Stimulated activated CD8-positive, alpha-beta memory T cell treated with anti-CD3 and anti-CD28 coated beads, Interleukin-7, amount 100 ng/mL, for 4 hours (primary cell): ENCODE measurements around the gene KNSTRN.
A peak's percentile ranks its signal among the peaks of the same experiment; 100 is the strongest.

Source experiments
- DNase-seq, 2 donors: peaks; one replicate each; pipeline ENCODE4 v3.0.0-alpha.2; 2020; ENCODE audit warnings: low read depth in 2 of 2

Gene KNSTRN, protein sequence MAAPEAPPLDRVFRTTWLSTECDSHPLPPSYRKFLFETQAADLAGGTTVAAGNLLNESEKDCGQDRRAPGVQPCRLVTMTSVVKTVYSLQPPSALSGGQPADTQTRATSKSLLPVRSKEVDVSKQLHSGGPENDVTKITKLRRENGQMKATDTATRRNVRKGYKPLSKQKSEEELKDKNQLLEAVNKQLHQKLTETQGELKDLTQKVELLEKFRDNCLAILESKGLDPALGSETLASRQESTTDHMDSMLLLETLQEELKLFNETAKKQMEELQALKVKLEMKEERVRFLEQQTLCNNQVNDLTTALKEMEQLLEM

DNA sequence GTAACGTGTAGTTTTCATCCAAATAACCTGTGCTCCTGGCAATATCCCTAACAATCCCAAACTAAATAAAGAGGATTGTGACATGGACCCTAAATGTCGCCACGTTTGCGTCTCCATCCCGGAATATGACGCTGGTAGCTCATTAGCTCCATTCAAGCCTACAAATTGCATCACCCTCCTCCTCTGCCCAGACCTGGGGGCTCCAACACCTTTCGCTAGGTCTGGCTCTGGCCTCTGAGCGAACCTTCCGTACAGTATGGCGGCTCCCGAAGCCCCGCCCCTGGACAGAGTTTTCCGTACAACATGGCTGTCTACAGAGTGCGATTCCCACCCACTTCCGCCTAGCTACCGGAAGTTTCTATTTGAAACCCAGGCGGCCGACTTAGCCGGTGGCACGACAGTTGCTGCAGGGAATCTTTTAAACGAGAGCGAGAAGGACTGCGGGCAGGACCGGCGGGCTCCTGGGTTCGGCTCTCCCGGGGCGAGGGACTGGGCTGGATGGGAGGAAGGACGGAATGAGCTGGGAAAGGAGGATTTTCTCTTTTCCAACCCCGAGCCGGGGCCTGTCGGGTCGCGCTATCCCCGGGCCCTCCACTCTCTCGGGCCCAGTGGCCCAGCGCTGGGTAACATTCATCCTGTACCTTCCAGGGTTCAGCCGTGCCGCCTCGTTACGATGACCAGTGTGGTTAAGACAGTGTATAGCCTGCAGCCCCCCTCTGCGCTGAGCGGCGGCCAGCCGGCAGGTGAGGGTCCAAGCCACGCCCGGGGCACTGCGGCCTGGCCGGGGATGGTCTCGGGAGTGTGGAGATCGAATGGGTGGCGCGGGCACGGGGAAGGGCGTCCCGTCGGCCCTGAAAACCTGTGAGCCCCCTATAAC, at the start of gene KNSTRN:
Gene KNSTRN (plus strand): TSS at position 142 of the 877 bp plus-strand sequence. CDS start 115 bp downstream, at position 257.
- peak; percentile 82 to 89 for DNase-seq

DNA sequence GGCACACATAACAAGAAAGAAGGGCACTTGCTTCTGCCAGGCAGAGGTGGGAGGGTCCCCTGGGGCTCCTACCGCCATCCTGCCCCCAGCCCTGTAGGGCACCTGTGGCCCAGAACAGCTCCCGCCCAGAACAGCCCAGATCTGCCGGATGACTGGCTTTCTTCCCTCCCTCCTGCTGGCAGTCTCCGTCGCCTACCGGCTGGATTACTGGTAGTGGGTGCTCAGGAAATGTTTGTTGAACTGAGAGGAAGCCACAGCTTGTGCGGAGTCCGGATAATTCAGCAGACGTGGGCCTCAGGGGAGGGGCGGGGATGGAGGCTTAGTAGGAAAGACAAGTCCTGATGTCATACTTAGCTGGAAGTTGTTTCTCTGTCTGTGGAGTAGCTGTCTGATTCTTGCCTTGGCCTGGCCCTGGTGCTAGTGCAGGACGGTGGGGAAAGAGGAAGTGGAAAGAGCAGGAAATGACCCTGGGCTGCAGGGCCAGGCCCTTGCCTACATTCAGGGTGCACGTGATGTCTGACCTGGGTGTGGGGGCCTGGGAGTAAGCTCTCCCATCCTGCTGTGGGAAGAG, 48.5 kb upstream of the KNSTRN start:
- DNase-seq = no peak

DNA sequence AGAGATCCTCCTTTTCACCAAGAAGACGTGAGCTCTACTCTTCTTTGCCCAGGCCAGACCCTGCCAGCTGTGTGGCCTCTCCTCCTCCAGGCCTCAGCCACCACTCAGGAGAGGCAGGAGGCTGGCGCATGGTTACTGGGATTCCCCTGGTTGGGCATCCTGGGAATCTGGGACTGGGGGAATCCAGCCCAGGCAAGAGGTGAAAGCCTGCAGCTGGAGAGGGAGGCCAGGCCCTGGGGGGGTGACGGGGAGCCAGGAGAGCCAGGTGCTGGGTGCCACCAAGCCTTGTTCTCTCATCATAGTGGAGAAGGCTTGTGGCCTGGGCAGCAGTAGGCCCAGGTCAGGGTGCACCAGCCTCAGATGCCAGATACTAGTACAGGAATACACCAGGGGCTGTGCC, 48.0 kb upstream of the KNSTRN start:
- DNase-seq = no peak

DNA sequence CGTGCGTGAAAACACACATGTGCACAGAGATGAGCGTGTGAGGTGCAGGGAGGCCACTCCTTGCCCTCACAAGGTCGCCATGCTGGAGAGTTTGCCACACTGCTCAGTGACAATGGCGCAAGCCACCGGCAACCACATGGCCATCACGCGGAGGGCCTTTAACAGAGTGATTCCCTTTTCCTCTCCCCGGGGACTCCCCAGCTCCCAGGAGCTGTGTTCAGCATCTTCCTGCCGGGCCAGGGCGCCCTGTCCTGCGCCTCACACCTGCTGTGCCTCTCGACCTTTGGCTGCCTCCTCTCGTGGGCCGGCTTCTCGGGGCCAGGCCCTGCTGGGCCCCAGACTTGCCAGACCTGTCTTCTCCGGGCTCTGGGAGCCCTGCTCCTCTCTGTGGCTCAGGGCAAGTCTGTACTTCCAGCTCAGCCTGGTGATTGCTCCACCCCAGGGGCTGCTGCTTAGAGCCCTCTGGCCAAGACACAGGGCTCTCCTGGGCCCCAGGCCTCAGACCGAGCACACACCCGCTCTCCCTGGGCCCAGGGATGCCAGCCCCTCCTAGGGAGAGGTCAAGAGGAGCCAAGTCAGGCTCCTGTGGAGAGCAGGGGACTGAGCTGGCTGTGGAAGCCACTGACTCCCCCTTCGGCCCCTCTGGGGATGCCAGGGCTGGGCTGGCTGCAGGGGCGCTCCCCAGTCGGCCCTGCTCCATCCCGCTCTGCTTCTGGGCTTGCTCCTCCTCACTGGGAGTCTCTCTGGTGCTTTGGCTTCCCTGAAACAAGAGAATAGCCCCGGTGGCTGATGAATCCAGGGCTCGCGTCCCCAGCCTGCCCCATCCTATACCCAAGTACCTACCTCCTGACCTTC, 47.4 kb upstream of the KNSTRN start:
- DNase-seq = no peak

DNA sequence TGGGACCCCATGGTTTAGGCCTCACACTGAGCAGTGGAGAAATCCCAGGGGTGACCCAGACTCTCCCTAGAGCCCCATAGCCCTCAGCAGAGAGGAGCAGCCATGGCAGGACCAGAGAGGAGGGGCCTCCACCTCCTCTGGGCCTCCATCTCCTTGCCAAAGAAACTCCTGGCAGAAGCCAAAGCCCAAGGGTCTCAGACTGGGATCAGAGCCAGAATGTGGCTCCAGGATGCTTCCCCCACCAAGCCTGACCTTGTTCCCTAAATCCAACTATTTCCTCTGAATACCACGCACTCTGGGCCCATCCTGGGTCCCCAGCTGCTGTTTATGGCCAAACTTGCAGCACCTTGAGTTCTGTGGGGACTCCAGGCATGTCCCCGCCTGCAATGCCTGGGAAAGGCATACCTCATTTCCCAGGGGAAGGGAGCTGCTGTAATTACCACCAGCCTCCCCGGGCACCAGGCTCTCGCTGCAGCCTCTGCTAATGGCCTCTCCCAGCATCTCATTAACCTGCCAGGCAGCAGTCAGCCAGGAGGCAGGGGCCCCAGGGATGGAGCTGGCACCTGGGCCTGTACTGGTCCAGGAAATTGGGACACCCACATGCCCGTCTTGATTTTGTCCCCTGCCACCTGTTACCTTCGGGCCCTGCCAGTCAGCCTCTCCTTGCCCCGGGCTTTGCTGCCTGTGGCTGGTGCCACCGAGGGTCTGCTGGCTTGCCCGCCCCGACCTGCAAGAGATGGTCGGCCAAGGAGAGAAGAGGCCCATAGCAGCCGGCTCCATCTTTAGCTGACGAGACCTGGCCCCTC, 46.4 kb upstream of the KNSTRN start:
- DNase-seq = no peak

DNA sequence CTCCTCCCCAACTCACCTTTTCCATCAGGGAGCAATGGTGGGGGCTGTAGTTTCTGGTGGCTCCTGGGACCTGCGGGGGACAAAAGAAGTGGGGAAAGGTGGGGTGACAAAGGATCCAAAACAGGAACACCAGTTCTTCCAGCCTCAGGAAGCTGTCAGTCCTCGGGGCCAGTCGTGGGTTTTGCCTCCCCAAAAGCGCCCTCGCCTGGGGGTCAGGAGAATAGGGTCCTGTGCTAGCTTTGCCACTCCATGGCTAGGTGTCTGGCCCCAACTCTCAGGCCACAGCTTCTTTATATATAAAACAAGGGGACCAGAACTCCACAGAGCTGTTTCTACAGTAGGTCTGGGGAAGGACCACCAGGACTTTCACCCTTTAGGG, 45.8 kb upstream of the KNSTRN start:
- no peak for DNase-seq

DNA sequence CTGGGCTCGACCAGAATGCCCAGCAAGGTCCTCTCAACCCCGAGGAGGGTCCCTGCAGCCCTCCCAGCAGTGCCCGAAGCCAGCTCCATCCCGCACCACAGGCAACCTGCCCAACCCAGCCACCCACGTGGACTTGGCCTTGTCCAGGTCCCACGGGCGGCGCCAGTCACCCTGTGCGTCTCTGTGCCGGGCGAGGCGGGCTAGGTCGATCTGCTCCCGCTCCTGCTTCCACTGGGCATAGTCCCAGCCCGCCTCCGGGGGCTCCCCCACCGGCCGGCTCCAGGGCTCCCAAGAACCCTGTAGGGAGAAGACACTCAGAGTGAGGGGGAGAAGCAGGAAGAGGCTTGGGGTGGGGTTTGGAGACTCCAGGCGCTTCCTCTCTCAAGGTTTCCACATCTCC, 44.9 kb upstream of the KNSTRN start:
- no peak for DNase-seq

DNA sequence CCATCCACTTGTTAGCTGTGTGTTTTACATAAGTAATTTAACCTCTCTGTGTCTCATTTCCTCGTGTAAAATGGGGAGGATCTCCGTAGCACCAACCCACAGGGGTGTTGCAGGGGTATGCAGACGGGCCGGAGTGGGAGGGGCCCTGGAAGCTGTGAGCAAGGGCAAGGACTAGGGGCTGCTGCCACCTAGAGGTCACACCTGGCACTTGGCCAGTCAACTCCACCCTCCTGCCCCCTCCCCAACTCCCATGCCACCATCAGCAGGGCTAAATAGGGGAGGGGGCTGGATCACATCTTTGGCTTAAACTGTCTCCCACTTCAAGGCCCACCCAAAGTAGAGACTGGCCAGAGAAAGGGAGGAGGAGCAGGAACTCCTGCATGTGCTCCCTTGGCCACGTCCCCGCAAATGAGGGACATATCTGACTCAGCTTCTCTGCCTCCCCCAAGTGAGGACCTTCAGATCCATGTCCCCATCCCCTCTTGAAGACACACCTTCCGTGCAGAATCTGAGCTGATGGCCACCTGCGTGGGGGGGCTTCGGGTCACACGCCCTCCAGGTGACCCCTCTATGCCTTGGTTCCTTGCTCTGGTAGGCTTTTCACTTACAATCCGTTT, 44.4 kb upstream of the KNSTRN start:
- DNase-seq = peak; percentile 50 to 66

DNA sequence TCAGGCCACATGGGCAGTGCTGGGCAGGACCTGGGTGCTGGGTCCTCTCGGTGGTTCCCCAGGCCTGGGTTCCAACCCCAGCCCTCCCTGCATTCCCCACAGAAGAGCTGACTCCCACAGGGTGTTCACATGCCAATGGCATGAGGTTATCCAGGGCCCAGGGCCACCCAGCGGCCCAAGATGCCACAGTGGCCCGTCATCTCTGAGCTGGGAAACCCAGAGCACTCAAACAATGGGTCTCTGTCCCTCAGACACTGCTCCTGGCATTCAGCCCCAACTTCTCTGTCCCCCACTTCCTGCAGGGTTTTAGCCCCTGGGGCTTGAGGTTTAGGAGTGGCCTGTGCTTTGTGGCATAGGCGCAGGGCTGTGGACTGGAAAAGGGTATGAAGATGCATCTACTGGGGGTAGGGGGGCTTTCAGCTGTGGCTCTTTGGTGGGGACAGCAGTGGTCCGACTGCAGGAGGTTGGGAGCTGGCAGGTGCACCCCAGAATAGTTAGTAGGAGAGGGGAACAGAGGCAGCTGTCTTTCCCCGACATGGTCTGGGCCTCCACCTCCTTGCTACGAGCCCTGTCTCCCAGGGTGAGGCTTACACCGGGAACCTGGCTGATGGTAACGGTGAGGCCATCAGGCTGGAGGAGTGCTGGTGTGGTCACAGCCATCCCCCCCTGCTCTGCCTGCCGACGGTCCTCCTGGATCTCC, 43.5 kb upstream of the KNSTRN start:
- no peak for DNase-seq

DNA sequence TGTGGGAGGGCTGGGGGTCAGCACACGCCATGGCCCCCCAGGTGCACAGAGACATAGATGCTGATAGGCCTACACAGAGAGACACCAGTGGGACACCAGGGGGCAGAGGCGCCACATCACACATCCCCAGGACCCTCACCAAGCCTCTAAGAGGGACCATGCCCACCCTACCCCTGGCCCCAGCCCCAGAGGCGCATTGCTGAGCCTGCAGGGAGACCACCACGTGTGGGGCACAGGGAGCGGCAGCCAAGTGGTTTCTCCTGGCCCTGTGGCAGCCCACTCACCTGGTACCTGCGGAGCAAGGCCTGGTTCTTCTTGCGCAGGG, 42.9 kb upstream of the KNSTRN start:
- no peak for DNase-seq

DNA sequence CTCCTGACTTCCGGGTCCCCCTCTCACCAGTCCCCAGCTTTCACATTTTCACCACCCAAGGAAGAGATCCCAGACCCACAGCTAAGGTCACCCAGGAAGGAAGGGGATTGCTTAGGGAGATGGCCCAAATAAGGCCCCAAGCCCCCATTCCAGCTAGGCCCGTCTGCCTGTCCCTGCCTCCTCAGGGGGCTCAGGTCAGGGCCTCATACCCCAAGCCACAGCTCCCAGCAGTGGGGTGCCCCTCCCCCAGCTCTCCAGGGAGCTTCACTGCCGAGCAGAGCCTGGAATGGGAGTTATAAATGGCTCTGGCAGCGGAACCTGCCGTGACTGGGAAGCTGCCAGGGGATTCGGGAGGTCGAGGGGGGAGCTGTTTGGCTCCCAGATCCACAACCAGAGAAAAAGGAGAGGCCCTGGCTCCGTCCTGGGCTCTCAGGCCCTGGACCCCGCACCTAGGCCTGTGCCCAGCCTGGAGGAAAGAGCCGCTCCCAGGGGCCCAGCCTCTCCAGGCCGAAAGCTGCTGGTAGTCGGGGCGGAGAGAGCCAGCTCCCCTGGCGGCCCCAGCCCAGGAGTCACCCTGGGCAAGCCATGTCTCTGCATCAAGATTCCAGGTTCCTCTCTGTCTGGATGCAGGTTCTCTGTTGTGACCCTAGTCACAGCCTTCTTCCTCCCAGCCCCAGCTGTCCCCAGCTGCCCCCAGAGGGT, 42.3 kb upstream of the KNSTRN start:
- no peak for DNase-seq

DNA sequence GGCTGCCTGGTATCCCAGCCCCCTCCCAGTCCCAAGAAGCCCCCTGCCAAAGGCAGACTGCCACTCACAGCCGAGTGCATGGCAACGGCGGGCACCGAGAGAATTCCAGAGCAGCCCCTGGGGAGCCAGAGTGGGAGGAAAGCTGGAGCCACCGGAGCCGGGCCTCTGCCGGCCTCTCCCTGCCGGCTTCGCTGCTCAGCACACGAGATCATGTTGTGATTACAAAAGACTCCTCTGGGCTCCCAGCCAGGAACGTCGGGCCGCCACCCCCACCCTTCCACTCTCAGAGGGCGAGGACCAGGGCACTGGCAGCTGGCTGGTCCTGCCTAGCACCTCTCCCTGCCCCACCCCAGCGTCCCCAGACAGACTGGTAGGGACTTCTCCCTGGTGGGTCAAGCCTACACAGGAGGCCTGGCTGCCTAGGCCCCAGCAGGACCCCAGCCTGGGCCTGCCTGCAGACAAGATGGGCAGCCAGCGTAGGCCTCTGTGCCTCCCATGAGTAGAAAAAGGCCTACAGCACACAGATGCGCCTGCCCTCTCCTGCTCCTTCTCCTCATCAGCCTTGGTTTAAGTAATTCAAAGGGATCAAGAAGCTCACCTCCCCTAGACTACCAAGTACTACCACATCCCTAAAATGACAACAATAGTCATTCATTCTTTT, 41.7 kb upstream of the KNSTRN start, which contains the start of gene CCDC9B:
Gene CCDC9B (minus strand): TSS at position 200 of the 661 bp plus-strand sequence. CDS start 120 bp downstream, at position 80.
- no peak for DNase-seq

DNA sequence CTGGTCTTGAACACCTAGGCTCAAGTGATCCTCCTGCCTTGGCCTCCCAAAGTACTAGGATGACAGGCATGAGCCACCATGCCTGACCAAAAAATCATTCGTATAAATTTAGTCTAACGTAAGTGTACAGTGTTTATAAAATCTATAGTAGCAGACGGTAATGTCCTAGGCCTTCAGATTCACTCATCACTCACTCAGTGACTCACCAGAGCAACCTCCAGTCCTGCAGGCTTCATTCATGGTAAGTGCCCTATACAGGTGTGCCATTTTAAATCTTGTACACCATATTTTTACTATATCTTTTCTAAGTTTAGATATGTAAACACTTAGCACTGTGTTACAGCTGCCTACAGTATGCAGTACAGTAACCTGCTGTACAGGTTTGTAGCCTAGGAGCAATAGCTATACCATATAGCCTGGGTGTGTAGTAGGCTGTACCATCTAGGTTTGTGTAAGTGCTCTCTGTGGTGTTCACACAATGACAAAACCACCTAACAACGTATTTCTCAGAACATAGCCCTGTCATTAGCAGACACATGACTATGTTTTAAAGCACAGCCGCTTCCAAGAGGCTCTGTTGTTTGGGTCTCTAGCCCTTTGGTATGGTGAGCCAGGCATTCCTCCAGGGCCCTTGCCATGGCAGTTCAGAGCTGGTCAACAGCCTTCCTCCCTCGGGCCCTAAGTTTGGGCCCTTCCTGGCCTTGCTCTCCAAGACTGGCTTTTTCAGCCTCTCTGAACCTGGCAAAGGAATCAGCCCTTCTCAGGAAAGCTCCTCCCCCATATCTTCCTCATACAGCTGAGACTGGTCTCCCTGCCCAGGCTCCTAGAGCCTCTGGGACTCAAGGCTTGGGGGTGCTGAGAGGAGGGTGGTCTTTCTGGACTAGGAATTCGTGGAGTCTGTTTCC, 39.9 kb upstream of the KNSTRN start:
- DNase-seq = no peak

DNA sequence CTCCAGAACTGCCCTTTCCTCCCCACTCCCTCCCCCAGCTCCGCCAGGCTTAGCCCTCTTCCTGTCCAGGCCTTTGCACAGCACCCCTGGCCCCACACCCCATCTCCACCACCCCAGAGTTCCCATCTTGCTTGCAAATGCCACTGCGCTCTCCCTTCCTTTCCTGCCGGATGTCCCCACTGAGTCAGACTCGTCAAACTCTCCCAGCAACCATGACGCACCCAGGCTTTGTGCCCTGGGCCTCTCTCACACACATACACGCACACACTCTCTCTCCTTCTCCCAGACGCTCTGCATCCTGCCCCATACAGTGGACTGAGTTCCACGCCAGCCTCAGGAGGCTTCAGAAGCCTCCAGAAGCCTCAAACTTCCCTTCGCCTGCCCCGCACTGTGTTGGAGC, 39.0 kb upstream of the KNSTRN start:
- no peak for DNase-seq

DNA sequence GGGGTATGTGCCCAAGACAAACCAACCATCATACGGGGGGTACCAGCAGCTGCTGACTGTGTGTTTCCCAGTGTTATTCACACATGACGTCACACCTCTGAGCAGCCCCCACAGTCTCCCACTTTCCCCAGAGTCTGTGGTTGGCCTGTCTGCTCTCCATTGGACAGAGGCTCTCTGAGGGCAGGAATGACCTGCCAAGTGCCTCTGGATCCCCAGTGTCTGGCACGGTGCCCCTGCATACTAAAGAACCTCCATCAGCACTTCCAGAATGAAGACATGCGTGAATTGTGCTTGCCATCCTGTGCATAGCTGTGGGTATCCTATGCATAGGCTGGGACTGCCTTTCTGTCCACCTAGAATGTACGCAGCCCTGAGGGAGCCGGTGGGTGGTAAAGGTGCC, 38.3 kb upstream of the KNSTRN start:
- no peak for DNase-seq

DNA sequence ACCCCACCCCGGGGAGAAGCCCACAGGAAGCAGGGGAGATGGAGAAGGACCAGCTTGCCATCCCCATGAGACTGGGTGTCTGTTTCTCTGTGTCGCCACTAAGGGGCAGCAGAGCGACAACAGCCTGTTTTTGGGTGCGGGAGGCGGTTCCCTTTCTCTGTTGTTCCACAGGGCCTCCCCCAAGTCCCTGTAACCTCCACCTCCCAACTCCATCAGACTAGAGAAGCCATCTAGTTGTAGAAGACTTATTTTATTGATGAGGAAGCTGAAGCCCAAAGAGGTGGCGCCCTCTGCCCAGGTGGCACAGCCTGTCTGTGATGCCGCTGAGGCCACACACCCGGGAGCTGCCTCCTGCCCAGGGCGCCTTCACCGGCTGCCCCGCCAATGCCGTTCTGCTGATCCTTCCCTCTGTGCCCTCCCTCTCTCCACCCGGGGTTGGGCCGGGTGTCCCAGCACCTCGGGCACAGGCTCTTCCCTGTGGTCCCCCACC, 37.8 kb upstream of the KNSTRN start:
- peak; percentile 49 to 52 for DNase-seq

DNA sequence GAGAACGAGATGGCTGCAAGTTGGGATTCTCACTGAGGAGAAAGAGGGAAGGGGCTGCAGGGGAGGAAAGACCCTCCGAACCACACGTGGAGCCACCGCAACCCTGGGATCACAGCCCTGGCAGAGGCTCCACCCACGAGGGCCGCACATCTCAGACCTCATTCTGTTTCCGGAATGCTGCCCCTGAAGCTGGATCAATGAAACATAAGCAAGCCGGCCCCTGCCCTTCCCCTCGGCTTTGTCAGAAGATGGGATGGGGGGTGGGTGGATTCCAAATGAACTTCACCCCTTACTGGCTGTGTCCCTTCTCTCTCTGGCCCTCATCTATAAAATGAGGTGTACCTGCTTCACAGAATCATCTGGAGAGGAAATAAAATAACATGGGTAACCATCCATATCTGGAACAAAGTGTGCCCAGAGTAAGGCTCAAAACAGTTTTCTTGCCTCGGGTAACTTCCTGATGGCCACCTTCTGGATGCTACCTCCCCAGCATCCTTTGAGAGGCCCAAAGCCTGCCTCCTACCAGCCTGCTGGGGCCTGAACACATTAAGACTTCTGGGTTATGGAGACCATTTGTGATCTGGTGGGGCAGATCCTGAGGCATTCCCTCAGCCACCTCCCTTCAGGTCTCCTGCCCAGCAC, 37.2 kb upstream of the KNSTRN start:
- DNase-seq = no peak
